Stimulated activated CD8-positive, alpha-beta memory T cell treated with anti-CD3 and anti-CD28 coated beads, Interleukin-4, amount 100 ng/mL, for 4 hours (primary cell): Measurements from ENCODE around the gene NBPF26.
"Not testable (repeated sequence)": the region's sequence is repeated elsewhere in the genome, so short reads cannot be mapped to it uniquely, and the experiment has no call there.

ENCODE experiments used
- DNase-seq, 2 donors: peaks; one replicate each; pipeline ENCODE4 v3.0.0-alpha.2; 2020; ENCODE audit warnings: low read depth in 2 of 2, low spot score in 1 of 2

The NBPF26 gene

GRCh38 chr1:120723715-120724402 is at the start of gene NBPF26:
TSS of gene NBPF26 (plus strand) at chr1:120723945.
- DNase-seq, result peak; percentile 20 to 45

DNA sequence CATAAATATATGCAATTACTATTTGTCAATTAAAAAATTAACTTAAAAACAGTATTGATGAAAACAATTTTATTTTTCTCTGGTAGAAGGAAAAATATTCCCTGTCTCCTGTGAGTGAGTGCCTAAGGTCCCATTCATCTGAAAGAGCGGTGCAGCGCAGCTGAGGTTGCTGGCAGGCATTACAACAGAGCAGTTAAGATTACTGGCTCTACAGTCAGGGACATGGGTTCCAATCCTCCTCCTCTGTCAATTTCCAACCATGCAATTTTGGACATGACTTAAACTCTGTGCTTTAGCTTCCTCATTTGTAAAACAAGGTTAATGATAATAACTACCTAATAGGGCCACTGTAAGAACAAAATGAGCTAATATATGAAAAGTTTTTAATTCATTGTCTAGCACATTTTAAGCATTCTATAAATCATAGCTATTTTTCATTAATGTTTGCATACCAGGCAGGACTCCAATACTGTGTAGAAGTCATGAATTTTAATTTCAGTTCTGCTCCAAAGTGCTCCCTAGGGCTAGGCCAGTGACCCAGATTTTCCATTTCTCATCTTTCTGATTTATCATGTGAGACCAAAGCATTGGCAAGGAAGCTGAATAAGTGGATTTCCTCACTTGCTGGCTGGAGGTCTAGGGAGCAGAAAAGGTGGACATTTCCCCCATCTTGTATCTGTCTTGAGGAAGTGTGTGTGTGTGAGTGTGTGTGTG is 43.5 kb upstream of the NBPF26 start:
- not testable (repeated sequence) for DNase-seq

- not testable (repeated sequence) for DNase-seq
Observed at GRCh38 chr1:120680938-120681337, 42.8 kb upstream of the NBPF26 start.

- not testable (repeated sequence) for DNase-seq
Observed at GRCh38 chr1:120684397-120684796, 39.3 kb upstream of the NBPF26 start.

DNA sequence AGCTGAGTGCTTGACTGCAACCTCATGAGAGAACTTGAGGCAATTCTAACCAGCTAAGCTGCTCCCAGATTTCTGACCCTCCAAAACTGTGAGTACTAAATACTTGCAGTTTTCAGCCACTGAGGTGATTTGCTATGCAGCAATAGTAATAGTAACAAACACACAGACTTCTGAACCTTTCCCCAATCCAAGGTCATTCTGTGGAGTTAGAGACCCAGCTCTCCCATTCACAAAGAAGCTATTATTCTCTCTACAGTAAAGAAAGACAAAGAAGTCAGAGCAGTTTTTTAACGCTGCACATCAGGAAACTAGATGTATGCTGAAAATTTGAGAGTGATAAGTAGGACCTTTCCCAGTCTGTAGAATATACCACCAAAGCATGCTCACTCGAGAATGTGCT is 38.1 kb upstream of the NBPF26 start:
- DNase-seq, result not testable (repeated sequence)

DNA sequence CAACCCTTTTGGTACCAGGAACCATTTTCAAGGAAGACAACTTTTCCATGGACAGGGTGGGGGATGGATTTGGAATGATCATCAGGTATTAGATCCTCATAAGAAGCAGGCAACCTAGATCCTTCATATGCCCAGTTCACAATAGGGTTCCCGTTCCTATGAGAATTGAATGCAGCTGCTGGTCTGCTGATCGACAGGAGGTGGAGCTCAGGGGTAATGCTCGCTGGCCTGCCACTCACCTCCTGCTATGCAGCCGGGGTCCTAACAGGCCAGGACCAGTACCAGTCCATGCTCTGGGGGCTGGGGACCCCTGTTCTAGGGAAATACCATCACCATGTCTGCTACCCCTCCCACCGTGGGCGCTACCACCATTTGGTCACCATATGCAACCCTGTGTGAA is 36.5 kb upstream of the NBPF26 start:
- not testable (repeated sequence) for DNase-seq

GRCh38 chr1:120700807-120701562 is 22.8 kb upstream of the NBPF26 start:
- not testable (repeated sequence) for DNase-seq

DNA sequence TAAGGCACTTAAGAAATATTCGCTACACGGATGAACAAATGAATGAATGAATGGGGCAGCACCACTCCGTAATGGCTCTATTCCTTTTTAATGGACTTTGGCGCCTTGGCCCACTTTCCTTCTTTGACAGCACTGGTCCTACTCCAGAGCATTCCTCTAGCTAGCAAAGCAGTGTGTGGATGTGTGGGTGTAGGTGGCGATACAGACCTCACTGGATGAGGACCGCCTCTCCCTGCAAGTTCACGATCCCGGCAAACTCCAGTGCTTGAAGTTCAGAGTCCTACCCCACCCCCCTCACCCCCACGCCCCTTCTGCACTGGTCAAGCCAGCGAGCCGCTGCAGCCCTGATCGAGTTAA is 409 bp upstream of the NBPF26 start:
- not testable (repeated sequence) for DNase-seq

DNA sequence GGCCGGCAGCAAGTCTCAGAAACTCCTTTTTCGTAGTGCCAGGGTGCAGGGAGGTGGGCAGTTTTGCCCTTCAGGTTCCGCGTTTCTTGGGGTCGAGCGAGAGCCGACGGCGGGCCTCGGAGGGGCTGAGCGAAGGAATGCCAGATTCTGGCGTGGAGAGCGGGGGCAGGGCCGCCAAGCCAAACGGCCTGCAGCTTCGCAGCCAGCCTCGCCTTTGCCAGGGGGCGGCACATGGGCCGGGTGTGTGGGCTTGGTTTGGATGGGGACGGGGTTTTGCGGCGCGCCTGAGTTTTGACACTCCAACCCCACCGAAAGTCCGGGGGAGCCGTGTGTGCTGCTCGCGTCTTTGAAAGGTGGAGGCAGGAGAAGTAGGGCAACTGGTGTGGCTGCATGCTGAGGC is 762 bp downstream of the NBPF26 start:
- not testable (repeated sequence) for DNase-seq

GRCh38 chr1:120728811-120729210 is 5.1 kb downstream of the NBPF26 start:
- not testable (repeated sequence) for DNase-seq

- DNase-seq, result not testable (repeated sequence)
Observed at GRCh38 chr1:120769090-120769489, 45.3 kb downstream of the NBPF26 start.

- DNase-seq, result not testable (repeated sequence)
Observed at GRCh38 chr1:120805452-120805851, 81.7 kb downstream of the NBPF26 start.

GRCh38 chr1:120811822-120812221 is 88.1 kb downstream of the NBPF26 start:
- DNase-seq, result not testable (repeated sequence)

GRCh38 chr1:120825051-120825450 is 101.3 kb downstream of the NBPF26 start:
- not testable (repeated sequence) for DNase-seq

- DNase-seq, result not testable (repeated sequence)
Observed at GRCh38 chr1:120826623-120827022, 102.9 kb downstream of the NBPF26 start.

DNA sequence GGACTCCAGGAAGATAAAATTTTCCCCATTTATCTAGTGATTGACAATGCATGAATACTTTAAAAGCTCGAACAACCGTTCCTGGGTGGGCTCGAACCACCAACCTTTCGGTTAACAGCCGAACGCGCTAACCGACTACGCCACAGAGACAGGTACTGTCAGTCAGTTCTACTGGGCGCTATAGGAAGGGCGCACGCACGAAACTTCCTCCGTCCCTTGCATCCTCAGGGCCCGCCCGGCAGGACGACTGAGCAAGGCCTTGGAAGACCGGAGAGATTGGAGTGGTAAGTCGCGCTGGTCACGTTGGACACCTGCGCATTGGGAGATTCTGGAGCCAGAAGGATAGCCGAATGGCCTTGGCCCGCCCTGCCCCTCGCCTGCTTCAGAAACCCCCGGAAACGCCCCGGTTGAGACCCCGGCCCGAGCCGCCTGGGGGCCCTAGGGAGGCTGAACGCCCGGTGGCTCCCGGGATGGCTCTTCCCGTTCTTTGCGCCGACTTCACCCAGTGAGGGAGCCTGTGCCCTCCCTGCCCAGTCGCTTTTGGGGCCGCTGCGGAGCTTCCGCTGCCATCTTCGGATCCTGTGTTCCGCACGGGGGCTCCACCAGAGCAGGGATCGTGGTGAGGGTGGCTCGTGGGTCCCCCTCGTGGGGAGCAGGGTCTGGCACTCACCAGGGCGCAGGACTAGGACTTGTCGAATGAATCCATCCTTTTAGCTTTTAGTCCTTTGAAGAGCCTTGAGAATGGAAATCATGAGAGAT is 120.6 kb downstream of the NBPF26 start:
- DNase-seq, result peak; percentile 38 to 42

- not testable (repeated sequence) for DNase-seq
Observed at GRCh38 chr1:120844945-120845330, 121.2 kb downstream of the NBPF26 start.

GRCh38 chr1:120849400-120850286 is 125.9 kb downstream of the NBPF26 start:
- not testable (repeated sequence) for DNase-seq

- DNase-seq, result not testable (repeated sequence)
Observed at GRCh38 chr1:120850287-120850536, 126.5 kb downstream of the NBPF26 start.
